NT2/D1 (cell line): ENCODE data around the gene CSRNP2.

Experiments
- SUZ12 ChIP-seq: IDR thresholded peaks from 2 replicates; pipeline ENCODE4 v1.6.1; 2011; ENCODE audit not compliant: insufficient read length, insufficient read depth; ENCODE audit errors: extremely low read depth
- YY1 ChIP-seq: IDR thresholded peaks from 2 replicates; pipeline ENCODE4 v1.6.1; 2011; ENCODE audit not compliant: insufficient read length, insufficient read depth

DNA sequence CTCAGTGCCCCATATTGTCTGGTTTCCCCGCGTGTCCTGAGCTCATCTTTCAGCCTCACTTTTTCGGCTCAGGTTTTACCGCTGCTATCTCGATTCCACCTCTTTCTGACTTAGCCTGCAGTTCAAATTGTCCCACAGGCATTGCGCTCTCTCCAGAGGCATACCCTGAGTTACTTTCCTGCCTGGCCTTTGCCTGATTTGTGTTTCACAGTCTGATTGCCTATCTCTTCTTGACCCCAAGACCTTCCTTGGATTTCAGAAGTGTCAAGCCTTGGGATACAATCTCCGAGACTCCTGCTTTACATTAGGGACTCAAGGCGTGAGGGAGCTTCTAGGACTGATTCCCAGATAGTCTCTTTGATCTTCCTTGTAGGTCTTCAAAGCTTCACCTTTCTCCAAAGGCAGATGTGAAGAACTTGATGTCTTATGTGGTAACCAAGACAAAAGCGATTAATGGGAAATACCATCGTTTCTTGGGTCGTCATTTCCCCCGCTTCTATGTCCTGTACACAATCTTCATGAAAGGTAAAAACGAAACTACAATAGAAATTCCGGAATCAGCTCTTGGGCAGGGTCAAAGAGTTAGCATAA lies 34.6 kb downstream of the CSRNP2 start:
- TF ChIP-seq SUZ12, result no peak
- TF ChIP-seq YY1, result no peak
